Neutrophil (primary cell): ENCODE results near the gene PTPRQ.

ENCODE experiments used
- H3K27ac ChIP-seq: fragments of 200-600 bp; sonication (generic); 2 replicates; pipeline ENCODE4 v1.5.1; 2016; ENCODE audit warnings: mild to moderate bottlenecking, moderate library complexity
- H3K27me3 ChIP-seq: fragments of 200-600 bp; sonication (generic); 2 replicates; pipeline ENCODE4 v1.6.0; 2016; ENCODE audit warnings: mild to moderate bottlenecking
- H3K36me3 ChIP-seq: fragments of 200-600 bp; sonication (generic); 2 replicates; pipeline ENCODE4 v1.5.1; 2017
- H3K4me1 ChIP-seq, 2 experiments: fragments of 200-600 bp in 1 of 2; sonication (generic) in 1 of 2; 1 replicate in 1 of 2; 2 replicates in 1 of 2; pipeline versions ENCODE4 v1.5.1 to v1.6.1; 2013 to 2016; ENCODE audit warnings: low read depth in 1 of 2, low read length in 1 of 2, mild to moderate bottlenecking in 1 of 2, moderate library complexity in 1 of 2; ENCODE audit not compliant: control insufficient read depth in 1 of 2, insufficient read depth in 1 of 2
- H3K4me3 ChIP-seq, 2 experiments: fragments of 200-600 bp in 1 of 2; sonication (generic) in 1 of 2; 1 replicate in 1 of 2; 2 replicates in 1 of 2; pipeline ENCODE4 v1.5.1; 2013 to 2016; ENCODE audit warnings: low read depth in 1 of 2, low read length in 1 of 2, mild to moderate bottlenecking in 1 of 2, moderate library complexity in 1 of 2
- H3K9me3 ChIP-seq: fragments of 200-600 bp; sonication (generic); 2 replicates; pipeline ENCODE4 v1.5.1; 2016
- CTCF ChIP-seq: fragments of 200-600 bp; sonication (generic); IDR thresholded peaks from 2 replicates; pipeline ENCODE4 v1.5.1; 2016; ENCODE audit warnings: antibody characterized with exemption

The PTPRQ gene

GRCh38 chr12:80679346-80680131 lies 235.5 kb downstream of the PTPRQ start:
- Histone ChIP-seq H3K4me1 (no peaks in the 10 kb centered on the region), H3K27ac (no peak overlapping the region), H3K36me3 (no peaks in the 10 kb centered on the region), H3K4me3 (no peak overlapping the region), H3K9me3 (no peaks in the 10 kb centered on the region), H3K27me3 (no peaks in the 10 kb centered on the region)
- TF ChIP-seq CTCF = no peak

- H3K9me3 ChIP-seq = no peaks in the 10 kb centered on the region
- no peaks in the 10 kb centered on the region for H3K36me3 ChIP-seq
- no peak overlapping the region for H3K4me3 ChIP-seq
- TF ChIP-seq CTCF = no peak
- no peaks in the 10 kb centered on the region for H3K27me3 ChIP-seq
- H3K27ac ChIP-seq = no peak overlapping the region
- no peaks in the 10 kb centered on the region for H3K4me1 ChIP-seq
Measured at GRCh38 chr12:80681287-80681686, 237.3 kb downstream of the PTPRQ start.

- Histone ChIP-seq H3K27me3 (no peaks in the 10 kb centered on the region), H3K4me1 (no peaks in the 10 kb centered on the region), H3K27ac (no peak overlapping the region), H3K36me3 (no peaks in the 10 kb centered on the region), H3K9me3 (no peaks in the 10 kb centered on the region), H3K4me3 (no peak overlapping the region)
- TF ChIP-seq CTCF = no peak
Measured at GRCh38 chr12:80681786-80682185, 237.8 kb downstream of the PTPRQ start.

- no peak for TF ChIP-seq CTCF
- Histone ChIP-seq H3K36me3 (no peaks in the 10 kb centered on the region), H3K4me1 (no peaks in the 10 kb centered on the region), H3K27ac (no peak overlapping the region), H3K9me3 (no peaks in the 10 kb centered on the region), H3K27me3 (no peaks in the 10 kb centered on the region), H3K4me3 (no peak overlapping the region)
Measured at GRCh38 chr12:80684077-80684495, 240.1 kb downstream of the PTPRQ start.

GRCh38 chr12:80690090-80690489 lies 246.1 kb downstream of the PTPRQ start:
- Histone ChIP-seq H3K27ac (no peak overlapping the region), H3K9me3 (no peaks in the 10 kb centered on the region), H3K4me1 (no peaks in the 10 kb centered on the region), H3K27me3 (no peaks in the 10 kb centered on the region), H3K36me3 (no peaks in the 10 kb centered on the region), H3K4me3 (no peak overlapping the region)
- TF ChIP-seq CTCF = no peak
